Measurements from ENCODE around the gene ABCC10.
"Not testable (repeated sequence)": the region's sequence is repeated elsewhere in the genome, so short reads cannot be mapped to it uniquely, and the experiment has no call there.

ABCC10 gene

GRCh38 chr6:43496370-43497128 lies 69.2 kb downstream of the ABCC10 start:
- DNase-seq (ENCODE audit: low read depth in 2 of 2), result no peak

GRCh38 chr6:43497129-43497396 lies 69.7 kb downstream of the ABCC10 start:
- no peak for DNase-seq (ENCODE audit: low read depth in 2 of 2)

GRCh38 chr6:43497689-43498088 lies 70.3 kb downstream of the ABCC10 start:
- no peak for DNase-seq (ENCODE audit: low read depth in 2 of 2)

- DNase-seq (ENCODE audit: low read depth in 2 of 2), result not testable (repeated sequence)
Observed at GRCh38 chr6:43498291-43498690, 71.0 kb downstream of the ABCC10 start.

GRCh38 chr6:43499028-43499815 lies 71.9 kb downstream of the ABCC10 start:
- DNase-seq (ENCODE audit: low read depth in 2 of 2), result no peak

All from stimulated activated CD8-positive, alpha-beta memory T cell treated with anti-CD3 and anti-CD28 coated beads, Interleukin-15, amount 100 ng/mL, for 4 hours (primary cell).